K562 (cell line): ENCODE measurements around the gene TPRX2. TPM values are rescaled to one million over a fixed set of nuclear protein-coding genes. Genes with fewer than 3 reads are reported as not detected.

Experiments used
- BRCA1 ChIP-seq, 2 experiments: fragments of 450-650 bp in 1 of 2; sonication (generic) in 1 of 2; formaldehyde crosslinking in 1 of 2; IDR thresholded peaks; 2 replicates each; pipeline versions ENCODE4 v1.5.0 to v1.6.1; 2017 to 2020; ENCODE audit warnings: mild to moderate bottlenecking in 1 of 2, missing genetic modification reagents in 1 of 2
- C11orf30 ChIP-seq: fragments of 450-650 bp; IDR thresholded peaks from 2 replicates; pipeline ENCODE4 v1.6.1; 2016; ENCODE audit warnings: low read depth, mild to moderate bottlenecking
- CXXC5 ChIP-seq: fragments of 250-450 bp; sonication (Bioruptor Pico); IDR thresholded peaks from 2 replicates; pipeline ENCODE4 v1.8.0; 2022; ENCODE audit warnings: inconsistent platforms, mild to moderate bottlenecking, moderate library complexity
- HOXB6 ChIP-seq: fragments of 250-450 bp; sonication (Bioruptor Pico); IDR thresholded peaks from 2 replicates; pipeline ENCODE4 v1.5.1; 2022; ENCODE audit warnings: mild to moderate bottlenecking, borderline replicate concordance
- JUN ChIP-seq, 2 experiments: sonication (generic) in 1 of 2; formaldehyde crosslinking in 1 of 2; IDR thresholded peaks; 2 replicates each; pipeline versions ENCODE4 v1.6.1 to v1.8.0; 2012 to 2022; ENCODE audit warnings: borderline replicate concordance in 2 of 2, mild to moderate bottlenecking in 2 of 2, improper control_type of control experiment in 1 of 2, low read depth in 1 of 2, low read length in 1 of 2, missing genetic modification reagents in 1 of 2
- MTA2 ChIP-seq: fragments of 450-650 bp; IDR thresholded peaks from 2 replicates; pipeline ENCODE4 v1.6.1; 2016; ENCODE audit warnings: low read depth
- NONO ChIP-seq, 2 experiments: fragments of 200-400 bp in 1 of 2; fragments of 450-650 bp in 1 of 2; formaldehyde crosslinking in 1 of 2; IDR thresholded peaks; 2 replicates each; pipeline ENCODE4 v1.6.1; 2017; ENCODE audit warnings: low read depth in 2 of 2, mild to moderate bottlenecking in 2 of 2, moderate library complexity in 2 of 2, low read length in 1 of 2
- POLR2H ChIP-seq: IDR thresholded peaks from 2 replicates; pipeline ENCODE4 v1.6.1; 2016; ENCODE audit warnings: missing genetic modification characterization, low read depth, mild to moderate bottlenecking, control low read depth, missing compliant biosample characterization, moderate library complexity
- PTTG1 ChIP-seq: fragments of 450-650 bp; IDR thresholded peaks from 2 replicates; pipeline ENCODE4 v1.6.1; 2016; ENCODE audit warnings: low read depth, mild to moderate bottlenecking, missing genetic modification characterization, missing compliant biosample characterization
- RBM25 ChIP-seq: fragments of 200-400 bp; formaldehyde crosslinking; IDR thresholded peaks from 2 replicates; pipeline ENCODE4 v1.6.1; 2018; ENCODE audit warnings: low read length, low read depth, moderate library complexity; ENCODE audit not compliant: severe bottlenecking
- XRCC3 ChIP-seq: fragments of 450-650 bp; IDR thresholded peaks from 2 replicates; pipeline ENCODE4 v1.6.1; 2017; ENCODE audit warnings: mild to moderate bottlenecking, moderate library complexity
- ZFP36 ChIP-seq: fragments of 150-350 bp; IDR thresholded peaks from 2 replicates; pipeline ENCODE4 v1.6.1; 2018; ENCODE audit warnings: low read length, low read depth; ENCODE audit not compliant: partially characterized antibody
- ZNF274 ChIP-seq: IDR thresholded peaks from 2 replicates; pipeline ENCODE4 v1.6.1; 2011; ENCODE audit warnings: low read depth, mild to moderate bottlenecking, low read length, moderate library complexity, borderline replicate concordance
- ZNF780A ChIP-seq: fragments of 250-450 bp; sonication (Bioruptor Pico); IDR thresholded peaks from 2 replicates; pipeline ENCODE4 v1.5.0; 2021; ENCODE audit warnings: mild to moderate bottlenecking
- polyA plus RNA-seq, 8 experiments: library from polyadenylated mRNA; depleted of rRNA in 4 of 8; stranded (reverse) in 5 of 8; unstranded in 3 of 8; fragments of >200 nt; fragmentation: Nextera tagmentation in 2 of 8; fragmentation: Illumina TruSeq in 1 of 8; extraction: Ambion mirVana in 2 of 8; extraction: Trizol in 1 of 8; gene quantifications; 2 replicates each; pipeline versions ENCODE4 v1.2.1 to v1.2.3, GENCODE V29; 2011 to 2014; ENCODE audit warnings: inconsistent platforms in 1 of 8, missing spikeins in 1 of 8
- total RNA-seq, 7 experiments: library from RNA; depleted of rRNA in 6 of 7; stranded (reverse); fragments of >200 nt in 6 of 7; fragmentation: Illumina TruSeq in 2 of 7; extraction: Trizol in 2 of 7; gene quantifications; 2 replicates each; pipeline versions ENCODE4 v1.2.1 to v1.2.3, GENCODE V29; 2011 to 2021; ENCODE audit warnings: low replicate concordance in 1 of 7
- TF ChIP-seq, protein P1 (sequence below): sonication (generic); formaldehyde crosslinking; IDR thresholded peaks from 2 replicates; pipeline ENCODE4 v1.8.0; 2023; ENCODE audit warnings: mild to moderate bottlenecking, missing genetic modification reagents
- TF ChIP-seq, protein P2 (sequence below): IDR thresholded peaks from 2 replicates; pipeline ENCODE4 v1.6.1; 2014; ENCODE audit warnings: antibody characterized with exemption
- TF ChIP-seq, protein P3 (sequence below): fragments of 450-650 bp; IDR thresholded peaks from 2 replicates; pipeline ENCODE4 v1.6.1; 2016; ENCODE audit warnings: low read depth, mild to moderate bottlenecking, moderate library complexity
- TF ChIP-seq, protein P4 (sequence below): fragments of 450-650 bp; IDR thresholded peaks from 2 replicates; pipeline ENCODE4 v1.6.1; 2016; ENCODE audit warnings: borderline replicate concordance
- TF ChIP-seq, protein P5 (sequence below): fragments of 450-650 bp; IDR thresholded peaks from 2 replicates; pipeline ENCODE4 v1.6.1; 2016; ENCODE audit warnings: mild to moderate bottlenecking

Gene TPRX2
- total and polyA plus RNA-seq, 9 of the 15 experiments (the other 6 are each of a cell fraction or from before 2014, with no cell fraction given), result not detected

DNA sequence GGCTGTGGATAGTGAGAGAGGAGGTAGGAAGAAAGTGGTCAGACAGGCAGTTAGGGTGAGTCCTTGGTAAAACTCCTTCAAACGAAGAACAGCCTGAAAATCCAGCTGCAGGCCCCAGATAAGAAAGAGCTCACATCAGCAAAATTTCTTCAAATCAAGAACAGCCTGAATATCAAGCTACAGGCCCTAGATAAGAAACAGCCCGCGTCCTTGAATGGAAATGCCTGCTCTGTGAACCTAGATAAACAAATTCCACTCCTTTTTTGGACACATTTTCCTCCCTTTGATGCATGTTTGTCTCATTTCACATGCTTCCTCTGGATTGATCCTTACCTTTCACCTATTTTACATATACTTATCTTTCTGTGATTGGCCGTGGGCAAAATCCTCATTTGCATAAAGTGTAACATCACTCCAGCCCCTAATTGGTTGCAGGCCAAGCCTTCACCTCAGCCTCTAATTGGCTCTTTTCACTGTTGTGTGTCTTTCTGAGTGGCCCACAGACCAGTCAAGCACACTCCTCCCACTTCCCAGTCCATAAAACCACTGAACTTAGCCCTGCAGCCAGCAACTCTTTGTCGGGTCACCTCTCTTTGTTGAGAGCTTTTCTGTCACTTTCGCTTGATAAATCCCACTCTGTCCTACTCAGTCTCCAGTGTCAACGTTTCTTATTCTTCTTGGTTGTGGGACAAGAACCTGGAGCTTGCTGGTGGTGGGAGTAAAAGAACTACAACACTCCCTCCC, 33.1 kb downstream of the TPRX2 start (continued):
- TF ChIP-seq, protein P1, sequence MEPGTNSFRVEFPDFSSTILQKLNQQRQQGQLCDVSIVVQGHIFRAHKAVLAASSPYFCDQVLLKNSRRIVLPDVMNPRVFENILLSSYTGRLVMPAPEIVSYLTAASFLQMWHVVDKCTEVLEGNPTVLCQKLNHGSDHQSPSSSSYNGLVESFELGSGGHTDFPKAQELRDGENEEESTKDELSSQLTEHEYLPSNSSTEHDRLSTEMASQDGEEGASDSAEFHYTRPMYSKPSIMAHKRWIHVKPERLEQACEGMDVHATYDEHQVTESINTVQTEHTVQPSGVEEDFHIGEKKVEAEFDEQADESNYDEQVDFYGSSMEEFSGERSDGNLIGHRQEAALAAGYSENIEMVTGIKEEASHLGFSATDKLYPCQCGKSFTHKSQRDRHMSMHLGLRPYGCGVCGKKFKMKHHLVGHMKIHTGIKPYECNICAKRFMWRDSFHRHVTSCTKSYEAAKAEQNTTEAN (CRISPR knock-in tag), result no peak
- no peak for TF ChIP-seq HOXB6
- TF ChIP-seq JUN (IDR thresholded peaks at IDR 0.05; ENCODE audit: borderline replicate concordance, low read depth, low read length), result no peak
- no peak for TF ChIP-seq JUN (CRISPR knock-in tag; IDR thresholded peaks at IDR 0.05; ENCODE audit: borderline replicate concordance)
- TF ChIP-seq XRCC3, result no peak
- TF ChIP-seq, protein P2, sequence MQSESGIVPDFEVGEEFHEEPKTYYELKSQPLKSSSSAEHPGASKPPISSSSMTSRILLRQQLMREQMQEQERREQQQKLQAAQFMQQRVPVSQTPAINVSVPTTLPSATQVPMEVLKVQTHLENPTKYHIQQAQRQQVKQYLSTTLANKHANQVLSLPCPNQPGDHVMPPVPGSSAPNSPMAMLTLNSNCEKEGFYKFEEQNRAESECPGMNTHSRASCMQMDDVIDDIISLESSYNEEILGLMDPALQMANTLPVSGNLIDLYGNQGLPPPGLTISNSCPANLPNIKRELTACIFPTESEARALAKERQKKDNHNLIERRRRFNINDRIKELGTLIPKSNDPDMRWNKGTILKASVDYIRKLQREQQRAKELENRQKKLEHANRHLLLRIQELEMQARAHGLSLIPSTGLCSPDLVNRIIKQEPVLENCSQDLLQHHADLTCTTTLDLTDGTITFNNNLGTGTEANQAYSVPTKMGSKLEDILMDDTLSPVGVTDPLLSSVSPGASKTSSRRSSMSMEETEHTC, result peak; percentile 64; the same call in 1 of the 2 replicates
- peak; percentile 91 for TF ChIP-seq CXXC5 (CRISPR knock-in tag)
- TF ChIP-seq, protein P3, sequence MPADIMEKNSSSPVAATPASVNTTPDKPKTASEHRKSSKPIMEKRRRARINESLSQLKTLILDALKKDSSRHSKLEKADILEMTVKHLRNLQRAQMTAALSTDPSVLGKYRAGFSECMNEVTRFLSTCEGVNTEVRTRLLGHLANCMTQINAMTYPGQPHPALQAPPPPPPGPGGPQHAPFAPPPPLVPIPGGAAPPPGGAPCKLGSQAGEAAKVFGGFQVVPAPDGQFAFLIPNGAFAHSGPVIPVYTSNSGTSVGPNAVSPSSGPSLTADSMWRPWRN, result peak; percentile 97
- TF ChIP-seq C11orf30, result peak; percentile 100
- no peak for TF ChIP-seq ZNF780A (CRISPR knock-in tag)
- TF ChIP-seq ZFP36, result peak; percentile 53
- TF ChIP-seq ZNF274, result peak; percentile 85
- TF ChIP-seq BRCA1 (IDR thresholded peaks at IDR 0.05), result no peak
- no peak for TF ChIP-seq BRCA1 (CRISPR knock-in tag; IDR thresholded peaks at IDR 0.05)
- peak in 1 of 2 experiments; percentile 65; a peak in 1 of 4 replicates for TF ChIP-seq NONO (IDR thresholded peaks at IDR 0.05; ENCODE audit: low read depth in 2 of 2, low read length in 1 of 2)
- peak; percentile 65 for TF ChIP-seq RBM25
- no peak for TF ChIP-seq PTTG1 (tag)
- TF ChIP-seq MTA2, result peak; percentile 99
- TF ChIP-seq, protein P4, sequence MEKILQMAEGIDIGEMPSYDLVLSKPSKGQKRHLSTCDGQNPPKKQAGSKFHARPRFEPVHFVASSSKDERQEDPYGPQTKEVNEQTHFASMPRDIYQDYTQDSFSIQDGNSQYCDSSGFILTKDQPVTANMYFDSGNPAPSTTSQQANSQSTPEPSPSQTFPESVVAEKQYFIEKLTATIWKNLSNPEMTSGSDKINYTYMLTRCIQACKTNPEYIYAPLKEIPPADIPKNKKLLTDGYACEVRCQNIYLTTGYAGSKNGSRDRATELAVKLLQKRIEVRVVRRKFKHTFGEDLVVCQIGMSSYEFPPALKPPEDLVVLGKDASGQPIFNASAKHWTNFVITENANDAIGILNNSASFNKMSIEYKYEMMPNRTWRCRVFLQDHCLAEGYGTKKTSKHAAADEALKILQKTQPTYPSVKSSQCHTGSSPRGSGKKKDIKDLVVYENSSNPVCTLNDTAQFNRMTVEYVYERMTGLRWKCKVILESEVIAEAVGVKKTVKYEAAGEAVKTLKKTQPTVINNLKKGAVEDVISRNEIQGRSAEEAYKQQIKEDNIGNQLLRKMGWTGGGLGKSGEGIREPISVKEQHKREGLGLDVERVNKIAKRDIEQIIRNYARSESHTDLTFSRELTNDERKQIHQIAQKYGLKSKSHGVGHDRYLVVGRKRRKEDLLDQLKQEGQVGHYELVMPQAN, result no peak
- peak; percentile 95 for TF ChIP-seq POLR2H
- TF ChIP-seq, protein P5, sequence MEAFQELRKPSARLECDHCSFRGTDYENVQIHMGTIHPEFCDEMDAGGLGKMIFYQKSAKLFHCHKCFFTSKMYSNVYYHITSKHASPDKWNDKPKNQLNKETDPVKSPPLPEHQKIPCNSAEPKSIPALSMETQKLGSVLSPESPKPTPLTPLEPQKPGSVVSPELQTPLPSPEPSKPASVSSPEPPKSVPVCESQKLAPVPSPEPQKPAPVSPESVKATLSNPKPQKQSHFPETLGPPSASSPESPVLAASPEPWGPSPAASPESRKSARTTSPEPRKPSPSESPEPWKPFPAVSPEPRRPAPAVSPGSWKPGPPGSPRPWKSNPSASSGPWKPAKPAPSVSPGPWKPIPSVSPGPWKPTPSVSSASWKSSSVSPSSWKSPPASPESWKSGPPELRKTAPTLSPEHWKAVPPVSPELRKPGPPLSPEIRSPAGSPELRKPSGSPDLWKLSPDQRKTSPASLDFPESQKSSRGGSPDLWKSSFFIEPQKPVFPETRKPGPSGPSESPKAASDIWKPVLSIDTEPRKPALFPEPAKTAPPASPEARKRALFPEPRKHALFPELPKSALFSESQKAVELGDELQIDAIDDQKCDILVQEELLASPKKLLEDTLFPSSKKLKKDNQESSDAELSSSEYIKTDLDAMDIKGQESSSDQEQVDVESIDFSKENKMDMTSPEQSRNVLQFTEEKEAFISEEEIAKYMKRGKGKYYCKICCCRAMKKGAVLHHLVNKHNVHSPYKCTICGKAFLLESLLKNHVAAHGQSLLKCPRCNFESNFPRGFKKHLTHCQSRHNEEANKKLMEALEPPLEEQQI, result peak; percentile 82; the same call in 1 of the 2 replicates
